BLaER1 treated with 17β-estradiol and CSF1 and Interleukin-3, amounts not matched to agents 10 nM and 100 nM (cell line): ENCODE data around the gene KHDC4.

Source experiments
- H3K27ac ChIP-seq, 11 experiments: shearing (Covaris generic); formaldehyde crosslinking; 2 replicates each; pipeline ENCODE4 v1.8.1; 2022
- H3K27me3 ChIP-seq, 11 experiments: shearing (Covaris generic); formaldehyde crosslinking; 2 replicates each; pipeline ENCODE4 v1.8.1; 2022
- H3K36me3 ChIP-seq, 11 experiments: shearing (Covaris generic); formaldehyde crosslinking; 2 replicates each; pipeline ENCODE4 v1.8.1; 2022
- H3K4me1 ChIP-seq, 10 experiments: shearing (Covaris generic); formaldehyde crosslinking; 2 replicates each; pipeline ENCODE4 v1.8.1; 2022
- H3K4me2 ChIP-seq, 11 experiments: shearing (Covaris generic); formaldehyde crosslinking; 2 replicates each; pipeline ENCODE4 v1.8.1; 2022
- H3K4me3 ChIP-seq, 10 experiments: shearing (Covaris generic); formaldehyde crosslinking; 2 replicates each; pipeline ENCODE4 v1.8.1; 2022
- H3K9ac ChIP-seq, 11 experiments: shearing (Covaris generic); formaldehyde crosslinking; 2 replicates each; pipeline ENCODE4 v1.8.1; 2022
- H3K9me3 ChIP-seq, 11 experiments: shearing (Covaris generic); formaldehyde crosslinking; replicated peaks in 1 of 11; 2 replicates each; pipeline ENCODE4 v1.8.1; 2022
- H4K20me1 ChIP-seq, 11 experiments: shearing (Covaris generic); formaldehyde crosslinking; 2 replicates each; pipeline ENCODE4 v1.8.1; 2022
- Cebpa-rat ChIP-seq, 11 experiments: shearing (Covaris generic); IDR thresholded peaks; 2 replicates each; pipeline ENCODE4 v1.8.1; 2022

Gene KHDC4

DNA sequence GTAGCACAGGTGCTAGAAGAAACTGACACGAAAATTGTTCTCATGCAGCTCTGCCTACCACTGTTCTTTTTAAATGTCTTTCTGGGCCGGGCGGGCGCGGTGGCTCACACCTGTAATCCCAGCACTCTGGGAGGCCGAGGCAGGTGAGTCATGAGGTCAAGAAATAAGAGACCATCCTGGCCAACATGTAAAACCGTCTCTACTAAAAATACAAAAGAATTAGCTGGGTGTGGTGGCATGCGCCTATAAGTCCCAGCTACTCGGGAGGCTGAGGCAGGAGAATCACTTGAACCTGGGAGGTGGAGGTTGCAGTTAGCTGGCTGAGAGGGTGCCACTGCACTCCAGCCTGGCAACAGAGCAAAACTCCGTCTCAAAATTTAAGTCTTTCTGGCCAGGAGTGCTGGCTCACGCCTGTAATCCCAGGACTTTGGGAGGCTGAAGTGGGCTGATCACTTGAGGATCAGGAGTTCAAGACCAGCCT is 22.1 kb downstream of the KHDC4 start:
- H3K27ac ChIP-seq, result peak overlapping the region in 6 of 11 experiments; percentile 1 to 87 (median 84); a peak in 9 of 22 replicates

DNA sequence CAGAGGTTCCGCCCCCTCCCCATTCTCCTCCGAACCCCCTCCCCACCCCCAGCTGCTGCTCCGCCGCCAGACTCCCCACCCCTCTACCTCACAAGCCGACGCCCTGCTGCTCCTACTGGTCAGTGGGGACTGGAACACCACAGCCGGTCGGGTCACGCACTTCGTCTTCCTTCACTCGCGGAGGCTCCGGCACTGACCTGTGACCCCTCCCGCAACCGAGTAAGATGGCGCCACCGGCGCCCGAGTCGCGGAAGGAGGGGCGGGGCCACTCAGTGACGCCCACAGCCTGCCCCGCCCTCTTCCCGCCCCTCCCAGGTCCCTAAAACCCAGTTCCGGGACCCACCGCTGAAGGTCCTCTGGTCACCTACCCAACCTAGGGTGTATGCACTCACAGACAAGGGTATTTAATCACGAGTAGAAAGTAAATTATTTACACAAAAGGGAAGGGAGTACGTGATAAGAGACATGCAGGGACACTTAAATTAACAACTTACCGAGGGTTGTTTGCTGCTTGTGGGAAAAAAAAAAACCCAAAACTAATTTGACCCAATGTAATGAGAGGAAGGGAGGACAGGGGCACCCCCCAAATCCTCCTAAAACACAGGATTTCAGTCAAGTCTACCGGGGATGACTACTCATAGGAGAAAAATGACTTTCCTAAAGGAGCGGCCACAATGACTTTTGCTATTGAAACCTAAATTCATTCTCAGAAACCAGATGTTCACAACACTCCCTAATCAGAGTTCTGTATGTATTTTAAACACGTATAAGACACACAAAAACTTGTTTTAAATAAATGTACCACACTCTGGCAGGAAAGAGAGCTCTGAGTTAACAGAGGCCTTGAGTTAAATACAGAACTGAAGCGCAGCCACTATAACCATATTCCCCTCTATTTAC is 22.8 kb downstream of the KHDC4 start, which contains the start of gene RIT1:
Gene RIT1, minus strand, starts transcription at position 194 of the 900 bp plus-strand sequence. CDS start 588 bp downstream, outside the sequence.
- peaks cover 13 to 31% (median 20%) of the 10 kb centered on the region in 10 experiments for H3K4me1 ChIP-seq
- peak within 1 kb of the TSS; percentile 69 to 89 (median 76) for H3K4me3 ChIP-seq
- no peaks in the 10 kb centered on the region for H3K9me3 ChIP-seq
- H4K20me1 ChIP-seq, result peaks cover under 1 to 42% (median 29%) of the 10 kb centered on the region in 11 experiments; a peak in 13 of 22 replicates
- H3K27ac ChIP-seq, result peak within 1 kb of the TSS; percentile 66 to 87 (median 72)
- H3K9ac ChIP-seq, result peak within 1 kb of the TSS; percentile 75 to 90 (median 83)
- peaks cover 76 to 87% (median 79%) of the 10 kb centered on the region in 11 experiments for H3K36me3 ChIP-seq
- H3K4me2 ChIP-seq, result peak within 1 kb of the TSS; percentile 90 to 99 (median 95)
- no peak for TF ChIP-seq Cebpa-rat (IDR thresholded peaks at IDR 0.05)
- no peaks in the 10 kb centered on the region for H3K27me3 ChIP-seq

More for the DNA sequence above, 22.1 kb downstream of the KHDC4 start:
- peaks cover 8 to 45% (median 30%) of the 10 kb centered on the region in 11 experiments; a peak in 15 of 22 replicates for H4K20me1 ChIP-seq
- H3K27me3 ChIP-seq, result no peaks in the 10 kb centered on the region
- peaks cover 13 to 31% (median 20%) of the 10 kb centered on the region in 10 experiments for H3K4me1 ChIP-seq
- peak overlapping the region in 5 of 11 experiments; percentile 76 to 90 (median 83); a peak in 5 of 22 replicates for H3K9ac ChIP-seq
- peak overlapping the region in 8 of 11 experiments; percentile 73 to 99 (median 91); a peak in 10 of 22 replicates for H3K4me2 ChIP-seq
- no peak for TF ChIP-seq Cebpa-rat (IDR thresholded peaks at IDR 0.05)
- H3K36me3 ChIP-seq, result peaks cover 76 to 87% (median 79%) of the 10 kb centered on the region in 11 experiments
- H3K4me3 ChIP-seq, result 0 out of 20 replicates have a peak overlapping the region, but pooled peaks of 1 of the 10 experiments have one; percentile 76
- H3K9me3 ChIP-seq, result no peaks in the 10 kb centered on the region

DNA sequence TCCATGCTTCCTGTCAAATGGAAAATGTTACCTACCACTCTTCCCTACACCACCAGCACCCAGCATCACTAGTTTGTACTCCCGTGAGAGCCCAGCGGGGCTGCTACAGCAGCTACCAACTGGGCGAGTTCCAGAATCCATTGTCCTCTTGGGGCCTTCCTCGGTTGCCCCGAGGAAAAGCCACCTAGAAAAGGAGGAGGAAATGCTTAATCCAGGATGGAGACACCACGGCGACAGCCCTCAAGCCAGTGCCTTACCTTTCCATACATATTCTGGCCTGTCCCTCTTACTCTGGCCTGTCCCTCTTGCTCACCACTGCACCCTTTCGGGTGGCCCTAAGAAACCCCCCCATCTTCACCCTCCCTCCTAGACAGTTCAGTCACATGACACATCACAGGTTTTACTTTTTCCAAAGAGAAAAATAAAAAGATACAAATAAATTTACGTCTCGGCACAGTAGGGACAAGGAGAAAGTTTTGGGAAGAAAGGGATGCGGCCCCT is 23.5 kb downstream of the KHDC4 start:
- no peaks in the 10 kb centered on the region for H3K9me3 ChIP-seq
- peak overlapping the region; percentile 75 to 90 (median 83) for H3K9ac ChIP-seq
- no peaks in the 10 kb centered on the region for H3K27me3 ChIP-seq
- peaks cover 76 to 87% (median 79%) of the 10 kb centered on the region in 11 experiments for H3K36me3 ChIP-seq
- H4K20me1 ChIP-seq, result peaks cover 0 to 35% (median 27%) of the 10 kb centered on the region in 11 experiments; a peak in 12 of 22 replicates
- peak overlapping the region; percentile 90 to 99 (median 95) for H3K4me2 ChIP-seq
- peak overlapping the region; percentile 69 to 89 (median 76) for H3K4me3 ChIP-seq
- peaks cover 13 to 31% (median 20%) of the 10 kb centered on the region in 10 experiments for H3K4me1 ChIP-seq
- H3K27ac ChIP-seq, result peak overlapping the region; percentile 66 to 87 (median 72)
- no peak for TF ChIP-seq Cebpa-rat (IDR thresholded peaks at IDR 0.05)

DNA sequence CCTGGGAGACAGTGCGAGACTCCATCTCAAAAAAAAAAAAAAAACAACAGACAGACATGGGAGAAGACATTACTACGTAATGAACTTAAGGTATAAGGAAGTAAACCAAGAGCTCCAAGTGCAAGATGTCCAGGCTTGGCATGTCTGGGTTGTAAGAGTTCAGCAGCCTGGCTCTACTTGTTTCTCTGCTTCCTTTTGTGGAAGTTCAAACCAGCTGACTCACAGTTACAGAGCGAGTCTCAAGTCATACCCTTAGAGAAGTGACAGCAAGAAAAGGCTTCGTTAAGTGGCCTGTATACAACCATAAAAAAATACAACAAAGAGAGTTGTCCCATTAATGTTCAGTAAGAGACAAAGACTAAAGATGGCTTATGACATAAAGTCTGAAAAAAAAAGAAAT is 24.3 kb downstream of the KHDC4 start:
- H3K9me3 ChIP-seq, result no peaks in the 10 kb centered on the region
- peaks cover 13 to 31% (median 20%) of the 10 kb centered on the region in 10 experiments for H3K4me1 ChIP-seq
- peak overlapping the region in 10 of 11 experiments; percentile 69 to 87 (median 77); a peak in 18 of 22 replicates for H3K27ac ChIP-seq
- H4K20me1 ChIP-seq, result peaks cover 0 to 38% (median 24%) of the 10 kb centered on the region in 11 experiments; a peak in 9 of 22 replicates
- no peak for TF ChIP-seq Cebpa-rat (IDR thresholded peaks at IDR 0.05)
- peaks cover 74 to 87% (median 79%) of the 10 kb centered on the region in 11 experiments for H3K36me3 ChIP-seq
- peak overlapping the region; percentile 90 to 99 (median 95) for H3K4me2 ChIP-seq
- no peaks in the 10 kb centered on the region for H3K27me3 ChIP-seq
- H3K9ac ChIP-seq, result peak overlapping the region in 6 of 11 experiments; percentile 75 to 90 (median 83); a peak in 12 of 22 replicates
- H3K4me3 ChIP-seq, result peak overlapping the region; percentile 69 to 89 (median 76); a peak in 17 of 20 replicates

DNA sequence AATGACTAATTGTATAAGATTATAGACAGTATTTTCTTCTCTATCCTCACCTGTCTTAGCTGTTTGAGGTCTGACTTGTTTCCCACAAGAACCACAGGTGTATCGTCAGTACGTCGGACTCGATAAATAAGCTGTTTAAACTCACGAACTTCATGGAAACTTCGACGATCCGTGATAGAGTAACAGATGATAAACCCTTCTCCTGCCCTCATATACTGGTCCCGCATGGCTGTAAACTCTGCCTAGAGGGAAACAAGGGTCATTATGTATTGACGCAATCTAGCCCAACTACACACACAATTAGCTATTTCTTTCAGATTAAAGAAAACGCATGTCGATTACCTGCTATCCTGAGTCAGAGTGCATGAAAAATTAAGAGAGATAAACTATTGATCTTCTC is 30.0 kb downstream of the KHDC4 start:
- H3K9me3 ChIP-seq, result no peaks in the 10 kb centered on the region
- no peak overlapping the region for H3K27ac ChIP-seq
- peaks cover 0 to 67% (median 7%) of the 10 kb centered on the region in 11 experiments; a peak in 11 of 22 replicates for H4K20me1 ChIP-seq
- peaks cover 92 to 100% (median 99%) of the 10 kb centered on the region in 11 experiments for H3K36me3 ChIP-seq
- TF ChIP-seq Cebpa-rat (IDR thresholded peaks at IDR 0.05), result no peak
- no peaks in the 10 kb centered on the region for H3K27me3 ChIP-seq
- no peak overlapping the region for H3K4me2 ChIP-seq
- H3K9ac ChIP-seq, result no peak overlapping the region
- peaks cover 0 to 10% (median 1%) of the 10 kb centered on the region in 10 experiments; a peak in 10 of 20 replicates for H3K4me1 ChIP-seq
- H3K4me3 ChIP-seq, result no peak overlapping the region

DNA sequence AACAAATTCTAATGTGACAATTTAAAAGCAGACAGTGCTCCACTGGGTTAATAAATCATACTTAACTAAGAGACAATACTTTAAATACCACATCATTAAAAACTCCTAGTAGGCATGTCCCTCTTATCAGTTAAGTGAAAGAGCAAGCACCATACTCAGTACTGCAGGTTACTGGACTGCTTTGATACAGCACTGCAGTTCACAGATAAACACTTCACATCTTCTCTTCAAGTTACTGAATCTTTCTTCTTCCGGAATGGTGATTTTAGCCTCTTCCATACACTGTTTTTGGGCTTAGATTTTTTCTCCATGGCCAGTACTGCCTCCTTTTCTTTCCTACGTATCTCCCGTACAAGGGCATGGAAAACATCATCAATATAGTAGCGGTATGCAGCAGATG is 34.1 kb downstream of the KHDC4 start:
- H3K9me3 ChIP-seq, result no peaks in the 10 kb centered on the region
- no peaks in the 10 kb centered on the region for H3K4me1 ChIP-seq
- H3K4me3 ChIP-seq, result no peak overlapping the region
- TF ChIP-seq Cebpa-rat (IDR thresholded peaks at IDR 0.05), result no peak
- H3K27me3 ChIP-seq, result no peaks in the 10 kb centered on the region
- H3K4me2 ChIP-seq, result no peak overlapping the region
- H3K36me3 ChIP-seq, result peaks cover 88 to 99% (median 97%) of the 10 kb centered on the region in 11 experiments
- H4K20me1 ChIP-seq, result peaks cover 0 to 67% (median 16%) of the 10 kb centered on the region in 11 experiments; a peak in 11 of 22 replicates
- no peak overlapping the region for H3K9ac ChIP-seq
- no peak overlapping the region for H3K27ac ChIP-seq

DNA sequence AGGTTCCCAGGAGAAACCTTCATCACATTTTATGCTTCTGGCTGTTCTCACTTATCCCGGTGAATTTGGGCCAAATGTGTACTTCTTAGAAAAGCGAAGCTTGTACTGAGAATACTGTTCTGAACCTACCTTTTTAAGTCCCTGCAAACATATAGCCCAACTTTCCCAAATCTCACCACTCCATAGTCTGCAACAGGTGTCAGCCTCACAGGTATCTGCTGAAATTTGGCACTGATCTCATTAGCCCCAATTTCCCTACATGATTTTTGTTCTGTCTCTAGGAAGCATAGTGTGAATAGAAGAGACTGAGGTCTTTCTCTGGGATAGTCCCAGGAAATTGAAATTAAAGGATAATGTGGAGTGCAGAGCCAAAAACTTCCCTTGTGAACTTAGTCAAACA is 34.5 kb downstream of the KHDC4 start:
- no peak overlapping the region for H3K4me3 ChIP-seq
- no peaks in the 10 kb centered on the region for H3K9me3 ChIP-seq
- H3K4me2 ChIP-seq, result no peak overlapping the region
- 0 out of 22 replicates have a peak overlapping the region, but pooled peaks of 1 of the 11 experiments have one; percentile 9 for H3K9ac ChIP-seq
- peaks cover 83 to 99% (median 92%) of the 10 kb centered on the region in 11 experiments for H3K36me3 ChIP-seq
- TF ChIP-seq Cebpa-rat (IDR thresholded peaks at IDR 0.05), result no peak
- H3K4me1 ChIP-seq, result peaks cover 0 to 2% (median 0%) of the 10 kb centered on the region in 10 experiments; a peak in 2 of 20 replicates
- H4K20me1 ChIP-seq, result peaks cover 0 to 63% (median 16%) of the 10 kb centered on the region in 11 experiments; a peak in 11 of 22 replicates
- no peak overlapping the region for H3K27ac ChIP-seq
- H3K27me3 ChIP-seq, result no peaks in the 10 kb centered on the region

DNA sequence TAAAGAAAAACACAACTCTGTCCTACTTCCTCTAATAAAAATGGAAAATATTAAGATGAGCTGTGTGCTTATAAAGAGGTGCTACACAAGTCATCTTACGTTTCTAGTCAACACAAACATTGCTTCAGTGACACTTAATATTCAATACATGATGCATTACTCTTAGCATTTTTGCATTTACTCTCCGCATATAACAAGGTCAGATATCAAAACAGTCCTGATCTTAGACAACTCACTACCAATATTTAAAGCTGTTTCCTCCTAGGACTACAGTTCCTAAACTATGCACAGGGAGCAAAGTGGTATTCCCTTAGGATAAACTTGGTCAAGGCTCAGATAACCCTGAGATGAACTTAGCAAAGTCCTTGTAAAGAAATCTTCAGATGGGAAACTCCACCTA is 35.3 kb downstream of the KHDC4 start:
- TF ChIP-seq Cebpa-rat (IDR thresholded peaks at IDR 0.05), result no peak
- H3K9me3 ChIP-seq, result no peaks in the 10 kb centered on the region
- peaks cover 75 to 99% (median 84%) of the 10 kb centered on the region in 11 experiments for H3K36me3 ChIP-seq
- no peak overlapping the region for H3K27ac ChIP-seq
- H3K4me3 ChIP-seq, result no peak overlapping the region
- H3K4me1 ChIP-seq, result peaks cover 0 to 10% (median 4%) of the 10 kb centered on the region in 10 experiments; a peak in 15 of 20 replicates
- H3K4me2 ChIP-seq, result no peak overlapping the region
- peaks cover 0 to 56% (median 16%) of the 10 kb centered on the region in 11 experiments; a peak in 11 of 22 replicates for H4K20me1 ChIP-seq
- H3K27me3 ChIP-seq, result no peaks in the 10 kb centered on the region
- 0 out of 22 replicates have a peak overlapping the region, but pooled peaks of 1 of the 11 experiments have one; percentile 9 for H3K9ac ChIP-seq
